Measurements from ENCODE around the gene EFTUD2. TPM values are rescaled to one million over a fixed set of nuclear protein-coding genes. Genes with fewer than 3 reads are reported as not detected.

The EFTUD2 gene
- total and polyA plus RNA-seq, 2 of the 13 experiments (the other 11 are each of a cell fraction or from before 2014, with no cell fraction given): 111 to 137 TPM

GRCh38 chr17:44899074-44899782, at the start of gene EFTUD2 (continued):
- TF ChIP-seq, protein P1, sequence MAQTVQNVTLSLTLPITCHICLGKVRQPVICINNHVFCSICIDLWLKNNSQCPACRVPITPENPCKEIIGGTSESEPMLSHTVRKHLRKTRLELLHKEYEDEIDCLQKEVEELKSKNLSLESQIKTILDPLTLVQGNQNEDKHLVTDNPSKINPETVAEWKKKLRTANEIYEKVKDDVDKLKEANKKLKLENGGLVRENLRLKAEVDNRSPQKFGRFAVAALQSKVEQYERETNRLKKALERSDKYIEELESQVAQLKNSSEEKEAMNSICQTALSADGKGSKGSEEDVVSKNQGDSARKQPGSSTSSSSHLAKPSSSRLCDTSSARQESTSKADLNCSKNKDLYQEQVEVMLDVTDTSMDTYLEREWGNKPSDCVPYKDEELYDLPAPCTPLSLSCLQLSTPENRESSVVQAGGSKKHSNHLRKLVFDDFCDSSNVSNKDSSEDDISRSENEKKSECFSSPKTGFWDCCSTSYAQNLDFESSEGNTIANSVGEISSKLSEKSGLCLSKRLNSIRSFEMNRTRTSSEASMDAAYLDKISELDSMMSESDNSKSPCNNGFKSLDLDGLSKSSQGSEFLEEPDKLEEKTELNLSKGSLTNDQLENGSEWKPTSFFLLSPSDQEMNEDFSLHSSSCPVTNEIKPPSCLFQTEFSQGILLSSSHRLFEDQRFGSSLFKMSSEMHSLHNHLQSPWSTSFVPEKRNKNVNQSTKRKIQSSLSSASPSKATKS (CRISPR knock-in tag; IDR thresholded peaks at IDR 0.05): peak; percentile 28; the same call in 1 of the 2 replicates
- TF ChIP-seq PHF8 (CRISPR knock-in tag; IDR thresholded peaks at IDR 0.05) (peak; percentile 98), REXO4 (CRISPR knock-in tag; IDR thresholded peaks at IDR 0.05; ENCODE audit: borderline replicate concordance) (no peak), SMAD1 (CRISPR knock-in tag; IDR thresholded peaks at IDR 0.05; ENCODE audit: borderline replicate concordance, low read depth) (peak; percentile 91; the same call in 1 of the 2 replicates), E2F2 (CRISPR knock-in tag; IDR thresholded peaks at IDR 0.05; ENCODE audit: borderline replicate concordance) (0 out of 2 replicates have a peak, but pooled peaks have one; percentile 29), ZNF263 (CRISPR knock-in tag; IDR thresholded peaks at IDR 0.05) (peak; percentile 52), KLF15 (CRISPR knock-in tag; IDR thresholded peaks at IDR 0.05; ENCODE audit: borderline replicate concordance) (no peak), NBN (conservative IDR thresholded peaks at IDR 0.05) (no peak), ZMYM2 (CRISPR knock-in tag; IDR thresholded peaks at IDR 0.05) (no peak), MTA3 (CRISPR knock-in tag; IDR thresholded peaks at IDR 0.05) (no peak), NKX3-1 (CRISPR knock-in tag; IDR thresholded peaks at IDR 0.05) (peak; percentile 80; the same call in 1 of the 2 replicates), ELK4 (CRISPR knock-in tag; IDR thresholded peaks at IDR 0.05; ENCODE audit: borderline replicate concordance) (0 out of 2 replicates have a peak, but pooled peaks have one; percentile 82), ZNF317 (CRISPR knock-in tag; IDR thresholded peaks at IDR 0.05) (peak; percentile 84; the same call in 1 of the 2 replicates), ARID2 (CRISPR knock-in tag; IDR thresholded peaks at IDR 0.05; ENCODE audit: borderline replicate concordance) (peak; percentile 95), ZNF224 (CRISPR knock-in tag; IDR thresholded peaks at IDR 0.05) (peak; percentile 30; the same call in 1 of the 2 replicates), BRD4 (CRISPR knock-in tag; IDR thresholded peaks at IDR 0.05) (peak; percentile 89), FOXP1 (IDR thresholded peaks at IDR 0.05) (no peak), FOXP1 (CRISPR knock-in tag; IDR thresholded peaks at IDR 0.05) (peak; percentile 55; the same call in 1 of the 2 replicates), SRY (CRISPR knock-in tag; IDR thresholded peaks at IDR 0.05) (peak; percentile 96), ZNF431 (CRISPR knock-in tag; IDR thresholded peaks at IDR 0.05; ENCODE audit: borderline replicate concordance, low read depth) (peak; percentile 56; the same call in 1 of the 2 replicates)
- TF ChIP-seq, protein P2, sequence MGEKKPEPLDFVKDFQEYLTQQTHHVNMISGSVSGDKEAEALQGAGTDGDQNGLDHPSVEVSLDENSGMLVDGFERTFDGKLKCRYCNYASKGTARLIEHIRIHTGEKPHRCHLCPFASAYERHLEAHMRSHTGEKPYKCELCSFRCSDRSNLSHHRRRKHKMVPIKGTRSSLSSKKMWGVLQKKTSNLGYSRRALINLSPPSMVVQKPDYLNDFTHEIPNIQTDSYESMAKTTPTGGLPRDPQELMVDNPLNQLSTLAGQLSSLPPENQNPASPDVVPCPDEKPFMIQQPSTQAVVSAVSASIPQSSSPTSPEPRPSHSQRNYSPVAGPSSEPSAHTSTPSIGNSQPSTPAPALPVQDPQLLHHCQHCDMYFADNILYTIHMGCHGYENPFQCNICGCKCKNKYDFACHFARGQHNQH (CRISPR knock-in tag; IDR thresholded peaks at IDR 0.05): peak; percentile 97
- TF ChIP-seq, protein P3, sequence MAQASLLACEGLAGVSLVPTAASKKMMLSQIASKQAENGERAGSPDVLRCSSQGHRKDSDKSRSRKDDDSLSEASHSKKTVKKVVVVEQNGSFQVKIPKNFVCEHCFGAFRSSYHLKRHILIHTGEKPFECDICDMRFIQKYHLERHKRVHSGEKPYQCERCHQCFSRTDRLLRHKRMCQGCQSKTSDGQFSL (CRISPR knock-in tag; IDR thresholded peaks at IDR 0.05): no peak; the same call in 1 of the 2 replicates
- TF ChIP-seq, protein P4, sequence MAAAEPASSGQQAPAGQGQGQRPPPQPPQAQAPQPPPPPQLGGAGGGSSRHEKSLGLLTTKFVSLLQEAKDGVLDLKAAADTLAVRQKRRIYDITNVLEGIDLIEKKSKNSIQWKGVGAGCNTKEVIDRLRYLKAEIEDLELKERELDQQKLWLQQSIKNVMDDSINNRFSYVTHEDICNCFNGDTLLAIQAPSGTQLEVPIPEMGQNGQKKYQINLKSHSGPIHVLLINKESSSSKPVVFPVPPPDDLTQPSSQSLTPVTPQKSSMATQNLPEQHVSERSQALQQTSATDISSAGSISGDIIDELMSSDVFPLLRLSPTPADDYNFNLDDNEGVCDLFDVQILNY (CRISPR knock-in tag; conservative IDR thresholded peaks at IDR 0.05): peak; percentile 20; the same call in 1 of the 2 replicates
